Ovary (tissue), 9 donors: ENCODE measurements around the gene SAXO2. TPM values are rescaled to one million over a fixed set of nuclear protein-coding genes. Genes with fewer than 3 reads are reported as not detected.
"Not testable (repeated sequence)": the region's sequence is repeated elsewhere in the genome, so short reads cannot be mapped to it uniquely, and the experiment has no call there.

ENCODE experiments used
- DNase-seq, 5 donors: peaks; one replicate each; pipeline ENCODE4 v3.0.0-alpha.2; 2019 to 2020
- H3K27ac ChIP-seq, 2 donors: fragments of 200-600 bp; one replicate each; pipeline versions ENCODE4 v1.5.1 to v1.8.0; 2019 to 2022
- H3K27me3 ChIP-seq: fragments of 200-600 bp; one replicate; pipeline ENCODE4 v1.8.0; 2022
- H3K36me3 ChIP-seq: fragments of 200-600 bp; sonication (generic); one replicate; pipeline ENCODE4 v1.5.1; 2019
- H3K4me1 ChIP-seq: one replicate; pipeline ENCODE4 v1.8.1; 2013; ENCODE audit warnings: mild to moderate bottlenecking, moderate library complexity; ENCODE audit not compliant: insufficient read depth
- H3K4me3 ChIP-seq: fragments of 200-600 bp; sonication (generic); one replicate; pipeline ENCODE4 v1.5.1; 2017
- H3K9me3 ChIP-seq, 2 donors: fragments of 200-600 bp in 1 of 2; sonication (generic) in 1 of 2; one replicate each; pipeline versions ENCODE4 v1.5.1 to v1.8.1; 2013 to 2019; ENCODE audit warnings: mild to moderate bottlenecking in 1 of 2, moderate library complexity in 1 of 2
- WGBS, 3 donors: extraction: QIAGEN DNeasy Blood & Tissue Kit in 1 of 3; methylation state at CpG; one replicate each; pipeline versions ENCODE4 v1.1.5 to v1.1.7; 2013 to 2017; 5-methylcytosine and 5-hydroxymethylcytosine counted together
- intact Hi-C, 4 donors: fragments of 100-400 bp; cut with DNase I; formaldehyde crosslinking; loops; one replicate each; pipeline versions ENCODE4 v1.11.0 to v1.15.1; 2022 to 2023
- polyA plus RNA-seq, 2 donors: library from polyadenylated mRNA; stranded (reverse); fragments of 200-250 nt in 1 of 2; fragments of 350-450 nt in 1 of 2; fragmentation: Illumina TruSeq in 1 of 2; extraction: RNeasy Lipid Tissue Mini Kit (QIAGEN cat#74804) in 1 of 2; gene quantifications; one replicate each; pipeline ENCODE4 v1.2.3, GENCODE V29; 2013 to 2014
- total RNA-seq, 7 donors: library from RNA; depleted of rRNA in 2 of 7; stranded (reverse); fragments of >200 nt in 2 of 7; fragmentation: NEBNext Ultra II Directional in 3 of 7; extraction: Animal tissue kit (Norgen Biotek cat#: 25700) in 3 of 7; gene quantifications; one replicate each; pipeline versions ENCODE4 v1.1.0 to v1.2.4, GENCODE V29; 2016 to 2023
- donor health status: DM: no; HTN: no; CAD: no; lungs with moderate emphysema.
- donor health status: DM: no; HTN: no; CAD: no.
- donor health status: Bipolar disorder and iron deficiency.
- donor health status: DM: yes; HTN: yes; CAD: no.
- donor health status: DM: no; HTN: no; CAD: no.
- donor health status: DM: yes; HTN: yes; CAD: no.

The SAXO2 gene
- total and polyA plus RNA-seq, 9 donors: 0.55 to 38.4 (median 4.2) TPM

GRCh38 chr15:82320861-82321260 lies 58.2 kb downstream of the SAXO2 start:
- H3K4me3 ChIP-seq, H3K27ac ChIP-seq, H3K27me3 ChIP-seq, H3K36me3 ChIP-seq, intact Hi-C loops, H3K9me3 ChIP-seq, DNase-seq, H3K4me1 ChIP-seq: not testable (repeated sequence)
- WGBS, 3 donors: 72 to 92% methylated on average over 3 of the region's 6 CpGs; no CpG with 5 or more reads in 1 of the 3 donors

- DNase-seq: not testable (repeated sequence)
Observed at GRCh38 chr15:82322488-82322887, 59.9 kb downstream of the SAXO2 start.

GRCh38 chr15:82324831-82325230 lies 62.2 kb downstream of the SAXO2 start:
- DNase-seq, H3K36me3 ChIP-seq, H3K27ac ChIP-seq, H3K4me3 ChIP-seq, intact Hi-C loops, H3K9me3 ChIP-seq, H3K27me3 ChIP-seq, H3K4me1 ChIP-seq: not testable (repeated sequence)
- 73 to 90% (median 84%) methylated on average over 5 to 6 of the region's 6 CpGs for WGBS, 3 donors

More at GRCh38 chr15:82322488-82322887, 59.9 kb downstream of the SAXO2 start:
- H3K27me3 ChIP-seq, H3K9me3 ChIP-seq, H3K36me3 ChIP-seq, H3K4me1 ChIP-seq, intact Hi-C loops, H3K4me3 ChIP-seq, H3K27ac ChIP-seq: not testable (repeated sequence)
- 82% methylated on average over 5 of the region's 10 CpGs; no CpG with 5 or more reads in 2 of the 3 donors for WGBS, 3 donors

- H3K4me3 ChIP-seq, DNase-seq: not testable (repeated sequence)
Observed at GRCh38 chr15:82325646-82326045, 63.0 kb downstream of the SAXO2 start.

GRCh38 chr15:82326896-82327295 lies 64.3 kb downstream of the SAXO2 start:
- intact Hi-C loops, H3K36me3 ChIP-seq, H3K4me3 ChIP-seq, H3K9me3 ChIP-seq, H3K4me1 ChIP-seq, H3K27ac ChIP-seq, H3K27me3 ChIP-seq, DNase-seq: not testable (repeated sequence)
- 81 to 100% (median 90%) methylated on average over 1 to 22 of the region's 23 CpGs for WGBS, 3 donors

More at GRCh38 chr15:82325646-82326045, 63.0 kb downstream of the SAXO2 start:
- H3K27ac ChIP-seq, H3K4me1 ChIP-seq, intact Hi-C loops, H3K27me3 ChIP-seq, H3K36me3 ChIP-seq, H3K9me3 ChIP-seq: not testable (repeated sequence)
- WGBS, 3 donors: 89 to 93% methylated on average over 3 to 10 of the region's 10 CpGs; no CpG with 5 or more reads in 1 of the 3 donors

GRCh38 chr15:82327372-82327771 lies 64.8 kb downstream of the SAXO2 start:
- DNase-seq, intact Hi-C loops, H3K9me3 ChIP-seq, H3K27me3 ChIP-seq, H3K4me3 ChIP-seq, H3K36me3 ChIP-seq, H3K4me1 ChIP-seq, H3K27ac ChIP-seq: not testable (repeated sequence)
- 90 to 100% (median 92%) methylated on average over 6 to 8 of the region's 10 CpGs for WGBS, 3 donors

- H3K27me3 ChIP-seq, H3K4me1 ChIP-seq, intact Hi-C loops, H3K36me3 ChIP-seq, H3K27ac ChIP-seq, H3K4me3 ChIP-seq, H3K9me3 ChIP-seq, DNase-seq: not testable (repeated sequence)
- 81% methylated on average over 6 of the region's 13 CpGs; no CpG with 5 or more reads in 2 of the 3 donors for WGBS, 3 donors
Observed at GRCh38 chr15:82329039-82329438, 66.4 kb downstream of the SAXO2 start.

- H3K4me3 ChIP-seq, H3K9me3 ChIP-seq, intact Hi-C loops, H3K4me1 ChIP-seq, H3K36me3 ChIP-seq, H3K27me3 ChIP-seq, H3K27ac ChIP-seq, DNase-seq: not testable (repeated sequence)
- 94 to 100% (median 100%) methylated on average over 1 to 10 of the region's 11 CpGs for WGBS, 3 donors
Observed at GRCh38 chr15:82330921-82331320, 68.3 kb downstream of the SAXO2 start.

GRCh38 chr15:82331576-82332304 lies 69.1 kb downstream of the SAXO2 start:
- WGBS, 3 donors: 80 to 94% (median 93%) methylated on average over 3 of the region's 3 CpGs
- DNase-seq, intact Hi-C loops: not testable (repeated sequence)

GRCh38 chr15:82332711-82333602 lies 70.3 kb downstream of the SAXO2 start:
- WGBS, 3 donors: 7 to 38% (median 22%) methylated on average over 3 to 12 of the region's 13 CpGs
- intact Hi-C loops, H3K4me3 ChIP-seq, H3K27ac ChIP-seq, H3K9me3 ChIP-seq, H3K4me1 ChIP-seq, H3K36me3 ChIP-seq, H3K27me3 ChIP-seq: not testable (repeated sequence)
- peak in 4 of 5 donors; percentile 64 to 76 (median 68) for DNase-seq

More at GRCh38 chr15:82331576-82332304, 69.1 kb downstream of the SAXO2 start:
- not testable (repeated sequence) for H3K36me3 ChIP-seq, H3K4me3 ChIP-seq, H3K4me1 ChIP-seq, H3K27me3 ChIP-seq, H3K9me3 ChIP-seq, H3K27ac ChIP-seq

- 59 to 85% (median 70%) methylated on average over 9 to 39 of the region's 43 CpGs for WGBS, 3 donors
- H3K27me3 ChIP-seq, H3K9me3 ChIP-seq, intact Hi-C loops, H3K4me3 ChIP-seq, H3K4me1 ChIP-seq, H3K36me3 ChIP-seq, H3K27ac ChIP-seq: not testable (repeated sequence)
- DNase-seq: peak in 1 of 5 donors; percentile 27
Observed at GRCh38 chr15:82333603-82334553, 71.3 kb downstream of the SAXO2 start.
